T1000 (cell line): ENCODE measurements around the gene FLYWCH1.

ENCODE experiments used
- DNase-seq: peaks from one replicate; lab custom pipeline; 2025; ENCODE audit warnings: mixed read lengths; lab: John Stamatoyannopoulos, UW

Gene FLYWCH1

GRCh38 chr16:2983706-2984136 is 72.0 kb downstream of the FLYWCH1 start:
- peak; percentile 78 for DNase-seq

GRCh38 chr16:2985462-2985861 is 73.7 kb downstream of the FLYWCH1 start:
- DNase-seq: no peak

GRCh38 chr16:2985893-2986355 is 74.2 kb downstream of the FLYWCH1 start:
- DNase-seq: no peak

- no peak for DNase-seq
Measured at GRCh38 chr16:2986623-2987188, 75.0 kb downstream of the FLYWCH1 start.

- DNase-seq: no peak
Measured at GRCh38 chr16:2987286-2987685, 75.6 kb downstream of the FLYWCH1 start.

GRCh38 chr16:2987833-2988232 is 76.1 kb downstream of the FLYWCH1 start:
- DNase-seq: no peak

GRCh38 chr16:2988590-2989099 is 76.9 kb downstream of the FLYWCH1 start:
- no peak for DNase-seq

- DNase-seq: no peak
Measured at GRCh38 chr16:2990891-2991290, 79.2 kb downstream of the FLYWCH1 start.

GRCh38 chr16:2991566-2992261 is 80.0 kb downstream of the FLYWCH1 start:
- no peak for DNase-seq

- no peak for DNase-seq
Measured at GRCh38 chr16:2992383-2993081, 80.8 kb downstream of the FLYWCH1 start.

GRCh38 chr16:2996298-2996697 is 84.6 kb downstream of the FLYWCH1 start:
- DNase-seq: no peak

- no peak for DNase-seq
Measured at GRCh38 chr16:2999929-3000328, 88.2 kb downstream of the FLYWCH1 start.

GRCh38 chr16:3000540-3000939 is 88.8 kb downstream of the FLYWCH1 start:
- DNase-seq: no peak
